ACC112 (cell line): Measurements from ENCODE around the gene TTC33.

Experiments
- H2AFZ ChIP-seq: fragments of 200-600 bp; sonication (generic); one replicate; pipeline ENCODE4 v1.6.0; 2017; ENCODE audit warnings: antibody characterized with exemption, low read length; ENCODE audit not compliant: unreplicated experiment
- H3K27ac ChIP-seq: fragments of 200-600 bp; sonication (generic); 2 replicates; pipeline ENCODE4 v1.5.1; 2014; ENCODE audit warnings: low read depth, mild to moderate bottlenecking, antibody characterized with exemption, low read length, moderate library complexity
- H3K27me3 ChIP-seq: fragments of 200-600 bp; sonication (generic); 2 replicates; pipeline ENCODE4 v1.6.1; 2014; ENCODE audit warnings: mild to moderate bottlenecking, antibody characterized with exemption, low read length, moderate library complexity, mixed read lengths; ENCODE audit not compliant: insufficient read depth
- H3K36me3 ChIP-seq: fragments of 200-600 bp; sonication (generic); 2 replicates; pipeline ENCODE4 v1.6.1; 2016; ENCODE audit warnings: mild to moderate bottlenecking, antibody characterized with exemption, low read length, moderate library complexity, mixed read lengths; ENCODE audit not compliant: insufficient read depth
- H3K4me1 ChIP-seq: fragments of 200-600 bp; sonication (generic); one replicate; pipeline ENCODE4 v1.6.1; 2016; ENCODE audit warnings: low read length, mixed read lengths; ENCODE audit not compliant: insufficient read depth, unreplicated experiment, control insufficient read depth
- H3K4me3 ChIP-seq: fragments of 200-600 bp; sonication (generic); 2 replicates; pipeline ENCODE4 v1.5.1; 2014; ENCODE audit warnings: mild to moderate bottlenecking, low read depth, low read length
- H3K79me2 ChIP-seq: fragments of 200-600 bp; sonication (generic); one replicate; pipeline ENCODE4 v1.6.0; 2016; ENCODE audit warnings: low read length; ENCODE audit not compliant: control insufficient read depth, unreplicated experiment, insufficient read depth

Gene TTC33

DNA sequence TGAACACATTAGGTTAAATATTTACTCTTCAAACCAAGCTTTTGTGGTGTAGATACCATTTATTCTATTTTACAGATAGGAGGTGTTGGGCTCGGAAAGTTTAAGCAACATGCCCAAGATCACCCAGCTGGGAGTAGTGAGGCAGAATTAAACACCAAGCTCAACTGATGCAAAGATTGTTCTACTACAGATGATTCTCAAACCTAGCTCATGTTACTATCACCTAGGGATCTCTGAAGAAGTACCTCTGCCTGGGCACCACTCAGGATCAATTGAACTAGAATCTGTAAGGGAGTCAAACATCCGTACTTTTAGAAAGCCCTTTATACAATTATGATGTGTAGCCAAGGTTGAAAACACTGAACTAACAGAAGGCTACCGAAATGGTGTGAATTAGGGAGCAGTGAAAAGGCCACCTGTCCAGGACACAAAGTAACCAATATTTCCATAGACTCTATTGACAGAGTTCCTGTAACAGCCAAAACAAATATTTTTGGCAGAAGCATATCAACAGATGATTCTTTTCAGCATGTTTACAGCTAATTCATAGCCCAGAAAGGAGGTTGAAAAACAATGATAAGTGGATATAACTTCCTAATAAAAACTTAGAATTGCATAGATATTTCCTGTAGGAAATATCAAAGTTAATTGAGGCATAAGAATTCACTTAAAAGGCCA lies 234.5 kb downstream of the TTC33 start:
- H3K4me1 ChIP-seq, result peaks cover 9% of the 10 kb centered on the region
- no peak overlapping the region for H3K27ac ChIP-seq
- no peaks in the 10 kb centered on the region for H3K36me3 ChIP-seq
- no peaks in the 10 kb centered on the region for H3K79me2 ChIP-seq
- H3K4me3 ChIP-seq, result peak overlapping the region; percentile 59
- H2AFZ ChIP-seq, result peak overlapping the region; percentile 90
- H3K27me3 ChIP-seq, result no peaks in the 10 kb centered on the region

DNA sequence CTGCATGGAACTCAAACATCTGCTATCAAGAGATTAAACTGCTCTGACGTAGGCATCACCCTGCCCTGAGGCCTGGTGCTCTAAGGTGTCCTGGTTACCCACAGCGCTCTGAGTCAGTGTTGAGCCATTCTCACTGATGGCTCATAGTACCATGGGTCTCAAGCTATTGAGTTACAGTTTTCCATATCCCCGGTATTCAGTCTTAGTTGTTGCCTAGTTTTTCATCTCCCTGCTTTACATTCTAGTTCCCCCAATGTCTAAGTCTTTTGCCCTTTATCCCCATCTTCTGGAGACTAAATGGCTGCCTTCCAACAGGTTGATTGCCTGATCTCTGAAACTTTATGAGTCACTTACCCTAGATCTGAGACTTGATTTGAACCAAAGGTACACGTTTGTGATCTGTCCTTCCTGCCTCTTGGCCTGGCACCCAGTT lies 237.3 kb downstream of the TTC33 start:
- peaks cover 9% of the 10 kb centered on the region for H3K4me1 ChIP-seq
- no peak overlapping the region for H2AFZ ChIP-seq
- H3K27me3 ChIP-seq, result no peaks in the 10 kb centered on the region
- no peaks in the 10 kb centered on the region for H3K79me2 ChIP-seq
- H3K4me3 ChIP-seq, result no peak overlapping the region
- no peaks in the 10 kb centered on the region for H3K36me3 ChIP-seq
- no peak overlapping the region for H3K27ac ChIP-seq

DNA sequence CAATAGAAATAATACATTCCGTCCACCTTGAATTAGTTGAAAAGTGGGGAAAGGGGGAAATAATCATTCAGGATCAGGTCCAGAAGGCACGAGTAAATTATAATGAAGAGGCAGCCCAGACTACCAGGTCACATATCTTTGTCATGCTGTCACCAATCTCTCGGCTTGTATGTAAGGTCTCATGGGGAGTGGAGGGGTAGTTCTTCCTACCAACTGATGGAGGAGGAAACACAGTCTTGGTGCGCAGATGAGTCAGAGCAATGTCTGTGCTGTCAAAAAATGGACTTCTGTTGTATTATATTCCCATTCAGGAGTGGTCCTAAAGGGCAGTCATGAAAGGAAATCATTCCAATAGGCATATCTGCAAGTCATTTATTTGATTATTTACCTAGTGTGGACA lies 240.3 kb downstream of the TTC33 start:
- Histone ChIP-seq H3K27ac (no peak overlapping the region), H3K79me2 (no peaks in the 10 kb centered on the region), H3K36me3 (no peaks in the 10 kb centered on the region), H3K4me3 (no peak overlapping the region), H3K4me1 (no peaks in the 10 kb centered on the region), H3K27me3 (no peaks in the 10 kb centered on the region), H2AFZ (no peak overlapping the region)

DNA sequence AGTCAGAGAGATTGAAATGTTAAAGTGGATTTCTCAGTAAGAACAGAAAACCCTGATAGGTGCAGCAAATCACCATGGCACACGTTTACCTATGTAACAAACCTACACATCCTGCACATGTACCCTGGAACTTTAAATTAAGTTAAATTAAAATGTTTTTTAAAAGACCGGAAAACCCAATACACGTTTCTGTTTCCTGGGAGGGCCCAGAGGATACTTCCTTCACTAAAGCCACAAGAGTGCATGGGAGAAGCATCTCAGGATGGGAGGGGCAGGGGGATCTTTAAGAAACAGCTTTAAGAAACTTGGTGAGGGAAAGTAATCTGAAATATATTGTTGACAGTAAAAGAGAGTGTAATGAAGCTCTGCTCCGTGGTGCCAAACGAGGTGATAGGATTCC lies 240.8 kb downstream of the TTC33 start:
- Histone ChIP-seq H3K27me3 (no peaks in the 10 kb centered on the region), H3K4me3 (no peak overlapping the region), H2AFZ (no peak overlapping the region), H3K79me2 (no peaks in the 10 kb centered on the region), H3K4me1 (no peaks in the 10 kb centered on the region), H3K27ac (no peak overlapping the region), H3K36me3 (no peaks in the 10 kb centered on the region)

DNA sequence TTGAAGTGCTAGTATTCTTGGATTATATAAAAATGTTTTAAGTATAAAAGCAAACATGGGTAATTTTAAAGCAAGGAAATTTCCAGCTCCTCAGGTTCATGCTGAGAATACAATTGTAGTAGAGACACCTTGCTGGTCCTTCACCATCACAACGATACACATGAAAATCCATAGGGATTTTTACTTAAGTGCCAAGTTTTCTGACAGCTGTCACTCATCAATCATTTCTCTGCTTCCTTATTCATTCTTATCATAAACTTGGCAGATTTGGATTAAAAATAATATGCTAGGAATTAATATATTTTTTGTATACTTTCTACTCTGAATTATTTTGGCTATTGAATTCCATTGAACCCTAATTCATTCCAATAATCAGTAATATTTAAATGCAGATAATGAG lies 244.0 kb downstream of the TTC33 start:
- Histone ChIP-seq H3K4me1 (no peaks in the 10 kb centered on the region), H3K4me3 (no peak overlapping the region), H3K36me3 (no peaks in the 10 kb centered on the region), H3K27ac (no peak overlapping the region), H2AFZ (no peak overlapping the region), H3K27me3 (no peaks in the 10 kb centered on the region), H3K79me2 (no peaks in the 10 kb centered on the region)

DNA sequence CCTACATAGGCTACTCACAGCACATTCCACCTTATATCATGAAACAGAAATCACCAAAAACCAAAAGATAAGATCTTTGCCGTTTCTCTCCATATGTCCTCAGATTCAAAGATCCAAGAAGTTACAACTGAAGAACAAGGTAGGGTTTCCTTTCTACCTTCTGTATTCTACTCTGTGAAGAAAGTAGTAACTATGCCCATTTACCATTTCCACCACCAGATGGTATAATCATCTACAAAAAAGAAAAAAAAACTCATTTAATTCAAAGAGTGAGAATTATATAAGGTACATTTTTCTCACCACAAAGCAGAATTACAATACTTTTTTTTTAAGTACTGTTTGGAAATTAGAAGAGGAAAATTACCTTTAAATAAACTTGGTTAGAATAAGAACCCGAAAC lies 248.7 kb downstream of the TTC33 start:
- no peak overlapping the region for H3K4me3 ChIP-seq
- no peaks in the 10 kb centered on the region for H3K27me3 ChIP-seq
- H3K27ac ChIP-seq, result no peak overlapping the region
- H3K36me3 ChIP-seq, result no peaks in the 10 kb centered on the region
- H3K4me1 ChIP-seq, result no peaks in the 10 kb centered on the region
- no peak overlapping the region for H2AFZ ChIP-seq
- no peaks in the 10 kb centered on the region for H3K79me2 ChIP-seq

DNA sequence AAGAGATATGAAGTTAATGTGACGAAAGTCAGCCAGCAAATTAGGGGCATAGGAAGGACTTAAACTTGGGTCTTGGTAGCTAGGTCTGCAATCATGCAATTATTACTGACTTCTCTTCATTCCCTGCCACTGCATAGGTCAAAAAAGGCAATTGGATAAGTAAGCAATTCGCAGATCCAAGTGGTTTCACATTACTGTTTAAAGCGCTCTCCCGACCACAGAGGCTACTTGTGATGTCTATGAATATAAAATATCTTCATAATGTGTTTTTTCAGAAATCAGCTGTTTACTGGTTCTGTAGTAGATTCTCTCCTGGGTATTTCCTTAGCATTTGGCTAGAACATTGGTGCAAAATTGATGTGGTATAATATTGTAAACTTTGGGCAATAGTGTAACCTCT lies 250.7 kb downstream of the TTC33 start:
- Histone ChIP-seq H3K4me1 (no peaks in the 10 kb centered on the region), H3K4me3 (no peak overlapping the region), H3K36me3 (no peaks in the 10 kb centered on the region), H3K27me3 (no peaks in the 10 kb centered on the region), H3K27ac (no peak overlapping the region), H2AFZ (no peak overlapping the region), H3K79me2 (no peaks in the 10 kb centered on the region)

DNA sequence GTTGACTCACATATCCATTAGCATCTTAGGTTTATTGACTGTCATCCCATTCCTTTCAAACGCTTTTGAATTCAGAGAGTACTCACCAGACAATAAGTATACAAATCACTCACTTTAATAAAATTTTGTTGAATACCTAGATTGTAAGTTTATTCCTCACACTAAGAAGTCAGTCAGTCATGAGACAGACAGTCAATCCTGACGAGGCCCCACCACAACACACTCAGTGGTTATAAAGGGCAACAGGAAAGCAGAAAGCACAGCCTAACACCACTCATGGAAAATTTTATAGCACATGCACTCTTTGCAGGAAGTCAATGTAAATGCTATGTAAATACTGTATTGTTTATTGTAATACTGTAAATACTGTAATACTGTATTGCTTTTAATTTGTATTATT lies 252.3 kb downstream of the TTC33 start:
- Histone ChIP-seq H3K27ac (no peak overlapping the region), H2AFZ (no peak overlapping the region), H3K36me3 (no peaks in the 10 kb centered on the region), H3K4me1 (no peaks in the 10 kb centered on the region), H3K79me2 (no peaks in the 10 kb centered on the region), H3K4me3 (no peak overlapping the region), H3K27me3 (no peaks in the 10 kb centered on the region)

DNA sequence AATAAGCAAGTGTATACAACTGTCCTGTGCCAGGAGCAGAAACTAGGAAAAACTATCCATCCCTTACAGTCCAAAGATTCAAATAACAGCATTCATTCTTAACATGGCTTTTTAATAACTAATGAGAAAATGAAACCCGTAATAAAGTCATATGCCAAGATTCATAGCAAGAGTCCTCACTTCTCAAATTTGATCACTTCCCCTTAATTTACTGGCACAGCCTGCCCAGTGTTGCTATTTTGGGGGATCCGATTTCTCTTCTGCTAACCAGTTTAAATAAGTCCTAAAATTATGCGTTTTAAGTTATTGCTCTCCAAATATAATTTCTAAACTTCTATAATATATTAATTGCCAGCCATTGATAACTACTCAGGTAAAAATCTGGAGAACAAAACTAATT lies 253.0 kb downstream of the TTC33 start:
- no peak overlapping the region for H2AFZ ChIP-seq
- H3K4me1 ChIP-seq, result peaks cover 3% of the 10 kb centered on the region
- no peaks in the 10 kb centered on the region for H3K36me3 ChIP-seq
- H3K79me2 ChIP-seq, result no peaks in the 10 kb centered on the region
- no peak overlapping the region for H3K4me3 ChIP-seq
- no peak overlapping the region for H3K27ac ChIP-seq
- H3K27me3 ChIP-seq, result no peaks in the 10 kb centered on the region

DNA sequence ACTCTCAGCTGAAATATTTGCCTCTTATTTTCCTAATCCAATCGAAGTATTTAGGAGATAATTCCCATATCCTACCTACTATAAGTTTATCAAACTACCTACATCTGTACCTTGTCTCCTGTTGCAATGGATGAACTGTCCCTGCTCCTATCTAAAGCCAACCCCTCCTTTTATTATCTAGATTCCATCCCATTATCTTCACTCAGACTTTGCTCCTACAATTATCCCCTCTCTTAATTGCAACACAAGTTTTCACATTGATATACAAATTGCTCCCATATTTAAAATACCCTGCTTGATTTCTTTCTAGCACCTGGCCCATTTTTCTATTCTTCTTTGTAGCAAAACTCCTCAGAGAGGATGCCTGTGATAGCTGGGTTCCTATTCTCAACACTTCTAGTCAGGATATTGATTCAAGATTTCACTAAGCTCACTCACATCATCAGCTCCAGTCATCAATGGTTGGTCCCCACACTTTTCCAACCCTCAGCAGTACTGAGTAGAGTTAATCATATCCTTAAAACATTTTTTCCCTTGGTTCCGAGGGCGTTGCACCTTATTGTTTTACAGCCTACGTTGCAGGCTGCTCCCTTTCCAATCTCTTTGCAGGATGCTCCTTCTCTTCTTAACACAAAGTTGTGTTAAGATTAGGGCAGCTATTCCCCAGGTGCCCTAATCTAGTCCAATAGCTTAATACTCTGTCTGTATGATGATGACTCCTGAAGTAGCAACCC lies 253.9 kb downstream of the TTC33 start:
- Histone ChIP-seq H3K27me3 (no peaks in the 10 kb centered on the region), H3K4me1 (peaks cover 4% of the 10 kb centered on the region), H3K79me2 (no peaks in the 10 kb centered on the region), H3K36me3 (no peaks in the 10 kb centered on the region), H3K27ac (no peak overlapping the region), H3K4me3 (no peak overlapping the region), H2AFZ (no peak overlapping the region)
